Measurements from ENCODE around the gene SLC32A1. TPM values are rescaled to one million over a fixed set of nuclear protein-coding genes. Genes with fewer than 3 reads are reported as not detected.

Gene SLC32A1, protein sequence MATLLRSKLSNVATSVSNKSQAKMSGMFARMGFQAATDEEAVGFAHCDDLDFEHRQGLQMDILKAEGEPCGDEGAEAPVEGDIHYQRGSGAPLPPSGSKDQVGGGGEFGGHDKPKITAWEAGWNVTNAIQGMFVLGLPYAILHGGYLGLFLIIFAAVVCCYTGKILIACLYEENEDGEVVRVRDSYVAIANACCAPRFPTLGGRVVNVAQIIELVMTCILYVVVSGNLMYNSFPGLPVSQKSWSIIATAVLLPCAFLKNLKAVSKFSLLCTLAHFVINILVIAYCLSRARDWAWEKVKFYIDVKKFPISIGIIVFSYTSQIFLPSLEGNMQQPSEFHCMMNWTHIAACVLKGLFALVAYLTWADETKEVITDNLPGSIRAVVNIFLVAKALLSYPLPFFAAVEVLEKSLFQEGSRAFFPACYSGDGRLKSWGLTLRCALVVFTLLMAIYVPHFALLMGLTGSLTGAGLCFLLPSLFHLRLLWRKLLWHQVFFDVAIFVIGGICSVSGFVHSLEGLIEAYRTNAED
- total RNA-seq (not detected), polyA plus RNA-seq (not detected)

GRCh38 chr20:38723848-38724625 is at the start of gene SLC32A1:
TSS of gene SLC32A1 (plus strand) at chr20:38724486. CDS start at chr20:38724725, 239 bp downstream.
- intact Hi-C loops (cut with micrococcal nuclease) = no loop called here
- H3K36me3 ChIP-seq (ENCODE audit: insufficient read depth, low read length) = no peaks in the 10 kb centered on the region
- H3K27me3 ChIP-seq (ENCODE audit: insufficient read depth, low read length) = peaks cover 76% of the 10 kb centered on the region
- DNase-seq = peak in 2 of 5 donors; percentile 16 to 17
- H3K4me1 ChIP-seq (ENCODE audit: insufficient read depth, low read length) = peaks cover 52% of the 10 kb centered on the region
- peaks cover 0 to 5% of the 10 kb centered on the region in 2 donors for H3K36me3 Mint-ChIP-seq
- no peak within 1 kb of the TSS for H3K27ac ChIP-seq (ENCODE audit: low read depth, low read length)
- no peaks in the 10 kb centered on the region for H3K9me3 ChIP-seq (ENCODE audit: control insufficient read depth in 1 of 2, low read length in 2 of 2)
- CTCF ChIA-PET (ENCODE audit: partially characterized antibody) = interaction anchor here (1.0 to 3.6 kb wide), 5 partner anchors 8 to 171 kb away, joined by 4 to 19 read pairs (median 5); no protein-coding TSS in a partner anchor
- H3K9me3 Mint-ChIP-seq = peaks cover 0 to 22% (median 4%) of the 10 kb centered on the region in 8 donors
- H3K4me1 Mint-ChIP-seq = peaks cover 25 to 49% (median 41%) of the 10 kb centered on the region in 4 donors
- H3K4me3 Mint-ChIP-seq = peak within 1 kb of the TSS; percentile 24 to 85 (median 67)
- POLR2A ChIA-PET (ENCODE audit: partially characterized antibody) = interaction anchor here (1.3 to 1.7 kb wide), 2 partner anchors 8 to 325 kb away, joined by 3 to 6 read pairs; no protein-coding TSS in a partner anchor
- peak within 1 kb of the TSS in 4 of 7 donors; percentile 36 to 77 (median 54) for H3K27ac Mint-ChIP-seq
- H3K4me3 ChIP-seq (ENCODE audit: low read length in 2 of 2) = no peak within 1 kb of the TSS
- H3K27me3 Mint-ChIP-seq = peaks cover 69 to 76% of the 10 kb centered on the region in 2 donors

DNA sequence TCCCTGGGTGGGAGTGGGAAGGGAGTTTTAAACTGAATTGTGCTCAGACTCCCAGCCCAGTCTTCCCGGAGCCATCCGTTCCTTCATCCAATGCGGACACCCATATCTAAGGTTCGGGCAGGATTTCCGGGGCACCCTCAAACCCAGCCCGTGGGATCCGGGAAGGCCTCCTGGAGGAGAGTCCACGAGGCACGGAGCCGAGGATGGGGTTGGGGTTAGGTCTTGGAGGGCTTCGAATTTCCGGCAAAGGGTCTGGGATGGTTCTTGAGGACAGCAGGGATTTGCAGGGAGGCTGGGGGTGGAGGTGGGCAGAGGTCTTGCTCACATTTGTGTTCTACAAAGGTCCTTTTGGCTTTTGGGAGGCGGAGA is 49.5 kb upstream of the SLC32A1 start:
- H3K4me1 Mint-ChIP-seq = peaks cover 8 to 19% (median 12%) of the 10 kb centered on the region in 4 donors
- H3K27ac Mint-ChIP-seq = no peak overlapping the region
- peaks cover 0 to 2% (median 0%) of the 10 kb centered on the region in 8 donors for H3K9me3 Mint-ChIP-seq
- H3K27ac ChIP-seq (ENCODE audit: low read depth, low read length) = no peak overlapping the region
- intact Hi-C loops (cut with micrococcal nuclease) = no loop called here
- no peaks in the 10 kb centered on the region for H3K9me3 ChIP-seq (ENCODE audit: control insufficient read depth in 1 of 2, low read length in 2 of 2)
- POLR2A ChIA-PET (ENCODE audit: partially characterized antibody) = no interaction called here
- peak overlapping the region; percentile 57 to 84 (median 76) for H3K4me3 Mint-ChIP-seq
- H3K36me3 ChIP-seq (ENCODE audit: insufficient read depth, low read length) = no peaks in the 10 kb centered on the region
- no peak overlapping the region for H3K4me3 ChIP-seq (ENCODE audit: low read length in 2 of 2)
- peaks cover 19 to 29% of the 10 kb centered on the region in 2 donors for H3K27me3 Mint-ChIP-seq
- DNase-seq = peak in 1 of 5 donors; percentile 40
- no peaks in the 10 kb centered on the region for H3K36me3 Mint-ChIP-seq
- CTCF ChIA-PET (ENCODE audit: partially characterized antibody) = no interaction called here
- peaks cover 10% of the 10 kb centered on the region for H3K4me1 ChIP-seq (ENCODE audit: insufficient read depth, low read length)
- peaks cover 12% of the 10 kb centered on the region for H3K27me3 ChIP-seq (ENCODE audit: insufficient read depth, low read length)

- Histone ChIP-seq H3K27ac (ENCODE audit: low read depth, low read length) (no peak overlapping the region), H3K9me3 (ENCODE audit: control insufficient read depth in 1 of 2, low read length in 2 of 2) (no peaks in the 10 kb centered on the region), H3K4me1 (ENCODE audit: insufficient read depth, low read length) (peaks cover 10% of the 10 kb centered on the region), H3K36me3 (ENCODE audit: insufficient read depth, low read length) (no peaks in the 10 kb centered on the region), H3K4me3 (ENCODE audit: low read length in 2 of 2) (no peak overlapping the region), H3K27me3 (ENCODE audit: insufficient read depth, low read length) (peaks cover 10% of the 10 kb centered on the region)
- intact Hi-C loops (cut with micrococcal nuclease) = no loop called here
- CTCF ChIA-PET (ENCODE audit: partially characterized antibody) = no interaction called here
- no peak overlapping the region for H3K27ac Mint-ChIP-seq
- DNase-seq = no peak
- POLR2A ChIA-PET (ENCODE audit: partially characterized antibody) = interaction anchor here (0.7 kb wide), 1 partner anchor 18 kb away, joined by 3 read pairs; no protein-coding TSS in a partner anchor
- H3K4me1 Mint-ChIP-seq = peaks cover 8 to 19% (median 12%) of the 10 kb centered on the region in 4 donors
- H3K4me3 Mint-ChIP-seq = no peak overlapping the region
- peaks cover 22 to 23% of the 10 kb centered on the region in 2 donors for H3K27me3 Mint-ChIP-seq
- no peaks in the 10 kb centered on the region for H3K36me3 Mint-ChIP-seq
- H3K9me3 Mint-ChIP-seq = peaks cover 0 to 11% (median 0%) of the 10 kb centered on the region in 8 donors
These were observed 47.7 kb upstream of the SLC32A1 start for GRCh38 chr20:38676576-38676975.

GRCh38 chr20:38680500-38681306 is 43.6 kb upstream of the SLC32A1 start:
- DNase-seq = peak in 2 of 5 donors; percentile 17 to 18
- Histone ChIP-seq H3K9me3 (ENCODE audit: control insufficient read depth in 1 of 2, low read length in 2 of 2) (no peaks in the 10 kb centered on the region), H3K27me3 (ENCODE audit: insufficient read depth, low read length) (peaks cover 10% of the 10 kb centered on the region), H3K4me3 (ENCODE audit: low read length in 2 of 2) (no peak overlapping the region), H3K36me3 (ENCODE audit: insufficient read depth, low read length) (no peaks in the 10 kb centered on the region), H3K4me1 (ENCODE audit: insufficient read depth, low read length) (no peaks in the 10 kb centered on the region), H3K27ac (ENCODE audit: low read depth, low read length) (no peak overlapping the region)
- peaks cover 0 to under 1% (median 0%) of the 10 kb centered on the region in 4 donors for H3K4me1 Mint-ChIP-seq
- no peak overlapping the region for H3K4me3 Mint-ChIP-seq
- peaks cover 0 to 14% (median under 1%) of the 10 kb centered on the region in 8 donors for H3K9me3 Mint-ChIP-seq
- POLR2A ChIA-PET (ENCODE audit: partially characterized antibody) = no interaction called here
- CTCF ChIA-PET (ENCODE audit: partially characterized antibody) = no interaction called here
- H3K27me3 Mint-ChIP-seq = peaks cover 31 to 32% of the 10 kb centered on the region in 2 donors
- no peaks in the 10 kb centered on the region for H3K36me3 Mint-ChIP-seq
- no peak overlapping the region for H3K27ac Mint-ChIP-seq
- intact Hi-C loops (cut with micrococcal nuclease) = no loop called here

DNA sequence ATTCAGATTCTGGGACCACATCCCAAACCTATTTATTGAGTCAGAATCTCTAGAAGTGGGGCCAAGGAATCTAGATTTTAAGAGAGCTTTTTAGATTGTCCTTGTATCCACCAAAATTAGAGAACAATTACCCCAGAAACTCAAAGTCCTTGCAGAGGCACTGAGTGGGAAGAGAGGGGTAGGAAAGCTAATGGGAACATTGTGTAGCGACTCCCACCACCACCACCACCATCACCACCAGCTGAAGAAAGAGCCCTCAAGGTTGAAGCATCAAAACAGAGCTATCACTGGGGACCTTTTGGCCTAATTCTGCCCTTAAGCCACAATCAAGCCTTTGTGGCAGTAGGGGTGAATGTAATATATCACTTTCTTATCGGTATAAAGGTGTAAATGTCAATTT is 39.0 kb upstream of the SLC32A1 start:
- no peaks in the 10 kb centered on the region for H3K36me3 ChIP-seq (ENCODE audit: insufficient read depth, low read length)
- no peaks in the 10 kb centered on the region for H3K4me1 ChIP-seq (ENCODE audit: insufficient read depth, low read length)
- no peaks in the 10 kb centered on the region for H3K4me1 Mint-ChIP-seq
- H3K36me3 Mint-ChIP-seq = no peaks in the 10 kb centered on the region
- ChIA-PET POLR2A (ENCODE audit: partially characterized antibody) (no interaction called here), CTCF (ENCODE audit: partially characterized antibody) (interaction anchor here (0.9 to 1.7 kb wide), 2 partner anchors 12 to 18 kb away, joined by 3 read pairs; no protein-coding TSS in a partner anchor)
- intact Hi-C loops (cut with micrococcal nuclease) = no loop called here
- DNase-seq = no peak
- peaks cover 35 to 53% of the 10 kb centered on the region in 2 donors for H3K27me3 Mint-ChIP-seq
- H3K9me3 ChIP-seq (ENCODE audit: control insufficient read depth in 1 of 2, low read length in 2 of 2) = no peaks in the 10 kb centered on the region
- H3K27ac Mint-ChIP-seq = no peak overlapping the region
- H3K27me3 ChIP-seq (ENCODE audit: insufficient read depth, low read length) = peaks cover 16% of the 10 kb centered on the region
- H3K27ac ChIP-seq (ENCODE audit: low read depth, low read length) = no peak overlapping the region
- no peak overlapping the region for H3K4me3 Mint-ChIP-seq
- H3K9me3 Mint-ChIP-seq = peaks cover 0 to 9% (median 4%) of the 10 kb centered on the region in 8 donors
- no peak overlapping the region for H3K4me3 ChIP-seq (ENCODE audit: low read length in 2 of 2)

GRCh38 chr20:38685853-38686473 is 38.3 kb upstream of the SLC32A1 start:
- intact Hi-C loops (cut with micrococcal nuclease) = no loop called here
- peaks cover 16% of the 10 kb centered on the region for H3K27me3 ChIP-seq (ENCODE audit: insufficient read depth, low read length)
- Mint-ChIP-seq H3K27me3 (peaks cover 34 to 58% of the 10 kb centered on the region in 2 donors), H3K27ac (no peak overlapping the region), H3K36me3 (no peaks in the 10 kb centered on the region), H3K4me3 (no peak overlapping the region), H3K9me3 (peaks cover 0 to 10% (median 4%) of the 10 kb centered on the region in 8 donors), H3K4me1 (no peaks in the 10 kb centered on the region)
- H3K4me1 ChIP-seq (ENCODE audit: insufficient read depth, low read length) = no peaks in the 10 kb centered on the region
- ChIA-PET POLR2A (ENCODE audit: partially characterized antibody) (no interaction called here), CTCF (ENCODE audit: partially characterized antibody) (interaction anchor here (0.9 kb wide), 1 partner anchor 13 kb away, joined by 3 read pairs; no protein-coding TSS in a partner anchor)
- H3K27ac ChIP-seq (ENCODE audit: low read depth, low read length) = no peak overlapping the region
- no peaks in the 10 kb centered on the region for H3K36me3 ChIP-seq (ENCODE audit: insufficient read depth, low read length)
- no peaks in the 10 kb centered on the region for H3K9me3 ChIP-seq (ENCODE audit: control insufficient read depth in 1 of 2, low read length in 2 of 2)
- peak; percentile 15 to 44 (median 34) for DNase-seq
- H3K4me3 ChIP-seq (ENCODE audit: low read length in 2 of 2) = no peak overlapping the region

Measured in CD4-positive, alpha-beta memory T cell (primary cell).